MCF 10A (cell line): ENCODE data around the gene ASTN1. TPM values are rescaled to one million over a fixed set of nuclear protein-coding genes. Genes with fewer than 3 reads are reported as not detected.

Experiments
- BruUV-seq: library from RNA; stranded (reverse); fragments of 400-500 nt; replicated peaks from 2 replicates; lab custom pipeline; 2021; lab: Mats Ljungman, UMichigan
- CTCF ChIA-PET: fragments of 300-600 bp; sonication (Branson Sonifier 250); formaldehyde crosslinking; extraction: SDS; loops from one replicate; lab custom pipeline; 2021; ENCODE audit warnings: antibody characterized with exemption, inconsistent platforms; lab: Yijun Ruan, JAX
- POLR2A ChIA-PET: fragments of 300-600, 350-650 bp; sonication (Branson Sonifier 250); formaldehyde crosslinking; extraction: SDS; loops from one replicate; lab custom pipeline; 2020; ENCODE audit warnings: antibody characterized with exemption, inconsistent platforms; lab: Yijun Ruan, JAX
- DNase-seq: peaks from one replicate; pipeline ENCODE4 v3.0.0-alpha.2; 2018; ENCODE audit not compliant: unreplicated experiment
- H3K27ac Mint-ChIP-seq: one replicate; pipeline ENCODE4 v1.8.0; 2022; ENCODE audit warnings: mild to moderate bottlenecking, low read depth, mixed read lengths; ENCODE audit not compliant: unreplicated experiment
- H3K27me3 Mint-ChIP-seq: one replicate; pipeline ENCODE4 v1.8.0; 2022; ENCODE audit warnings: mixed read lengths; ENCODE audit not compliant: insufficient read depth, unreplicated experiment
- H3K36me3 Mint-ChIP-seq: one replicate; pipeline ENCODE4 v1.8.0; 2022; ENCODE audit warnings: mild to moderate bottlenecking, moderate library complexity, mixed read lengths; ENCODE audit not compliant: insufficient read depth, unreplicated experiment
- H3K4me1 Mint-ChIP-seq: one replicate; pipeline ENCODE4 v1.8.0; 2022; ENCODE audit warnings: mixed read lengths; ENCODE audit not compliant: insufficient read depth, unreplicated experiment
- H3K4me3 Mint-ChIP-seq: one replicate; pipeline ENCODE4 v1.8.0; 2022; ENCODE audit warnings: mild to moderate bottlenecking, moderate library complexity, mixed read lengths; ENCODE audit not compliant: unreplicated experiment
- H3K9me3 Mint-ChIP-seq: one replicate; pipeline ENCODE4 v1.8.0; 2022; ENCODE audit warnings: mixed read lengths; ENCODE audit not compliant: unreplicated experiment
- CTCF ChIP-seq: fragments of 200-600 bp; IDR thresholded peaks from one replicate; pipeline ENCODE4 v1.8.0; 2022; ENCODE audit warnings: antibody characterized with exemption, mild to moderate bottlenecking; ENCODE audit not compliant: unreplicated experiment
- intact Hi-C: fragments of 100-400 bp; cut with micrococcal nuclease; formaldehyde crosslinking; loops from 2 replicates; pipeline ENCODE4 v1.14.1; 2022
- total RNA-seq: library from RNA; stranded (reverse); gene quantifications from 2 replicates; pipeline ENCODE4 v1.2.3, GENCODE V29; 2022

ASTN1 gene
- total RNA-seq, 1 experiment from 2014 or later = not detected

DNA sequence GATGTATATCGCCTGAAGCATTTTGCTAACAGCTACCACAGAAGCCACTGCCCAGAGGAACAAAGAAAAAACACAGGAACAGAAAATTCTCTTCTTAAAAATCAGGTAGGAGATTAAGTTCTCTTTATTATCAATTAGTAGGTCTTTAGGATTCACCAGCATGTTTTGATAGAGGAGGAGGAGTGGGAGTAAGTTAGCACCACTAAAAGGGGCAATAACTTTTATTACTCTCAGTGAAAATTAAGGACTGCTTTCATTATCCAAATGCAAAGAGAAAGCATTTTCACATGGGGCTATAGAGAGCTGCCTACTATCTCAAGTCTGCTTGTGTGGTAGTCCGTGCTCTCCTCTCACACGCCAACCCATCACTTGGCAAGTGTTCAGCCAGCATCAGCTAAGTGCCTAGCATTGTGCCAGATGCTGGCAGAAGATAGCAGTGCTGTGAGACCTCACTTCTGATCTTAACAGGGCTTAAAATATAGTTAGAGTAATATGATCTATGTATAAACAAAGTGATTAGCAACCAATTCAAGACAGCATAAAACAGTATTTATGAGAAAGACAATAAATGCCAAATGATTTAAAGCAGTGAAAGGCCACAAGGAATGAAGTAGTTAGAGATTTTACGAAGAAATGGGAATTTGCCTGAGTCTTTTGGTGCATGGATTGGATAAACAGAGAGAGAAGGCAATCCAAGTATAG lies 39.8 kb downstream of the ASTN1 start:
- no peaks in the 10 kb centered on the region for H3K4me1 Mint-ChIP-seq
- BruUV-seq = no TSS peak
- ChIA-PET POLR2A (no interaction called here), CTCF (interaction anchor here (0.5 to 1.2 kb wide), 2 partner anchors 27 to 228 kb away, joined by 3 read pairs; no protein-coding TSS in a partner anchor)
- intact Hi-C loops = no loop called here
- no peak for DNase-seq
- no peak overlapping the region for H3K4me3 Mint-ChIP-seq
- H3K36me3 Mint-ChIP-seq = no peaks in the 10 kb centered on the region
- H3K9me3 Mint-ChIP-seq = no peaks in the 10 kb centered on the region
- H3K27me3 Mint-ChIP-seq = peaks cover 54% of the 10 kb centered on the region
- no peak for TF ChIP-seq CTCF
- no peak overlapping the region for H3K27ac Mint-ChIP-seq

GRCh38 chr1:177122461-177123251 lies 41.9 kb downstream of the ASTN1 start:
- no TSS peak for BruUV-seq
- no peak for DNase-seq
- H3K36me3 Mint-ChIP-seq = no peaks in the 10 kb centered on the region
- peaks cover 41% of the 10 kb centered on the region for H3K27me3 Mint-ChIP-seq
- no peak for TF ChIP-seq CTCF
- no peaks in the 10 kb centered on the region for H3K9me3 Mint-ChIP-seq
- no peaks in the 10 kb centered on the region for H3K4me1 Mint-ChIP-seq
- POLR2A ChIA-PET = no interaction called here
- CTCF ChIA-PET = interaction anchor here (0.6 to 0.8 kb wide), 3 partner anchors 59 to 807 kb away, joined by 3 read pairs; no protein-coding TSS in a partner anchor
- H3K27ac Mint-ChIP-seq = no peak overlapping the region
- no peak overlapping the region for H3K4me3 Mint-ChIP-seq
- intact Hi-C loops = no loop called here

- Mint-ChIP-seq H3K36me3 (no peaks in the 10 kb centered on the region), H3K27ac (no peak overlapping the region), H3K4me3 (no peak overlapping the region), H3K27me3 (peaks cover 31% of the 10 kb centered on the region), H3K4me1 (no peaks in the 10 kb centered on the region), H3K9me3 (no peaks in the 10 kb centered on the region)
- intact Hi-C loops = no loop called here
- ChIA-PET POLR2A (no interaction called here), CTCF (interaction anchor here (0.6 to 1.4 kb wide), 2 partner anchors 63 to 198 kb away, joined by 3 to 4 read pairs; no protein-coding TSS in a partner anchor)
- no peak for DNase-seq
- no peak for TF ChIP-seq CTCF
- BruUV-seq = no TSS peak
Measured at GRCh38 chr1:177119311-177119710, 45.2 kb downstream of the ASTN1 start.

- POLR2A ChIA-PET = no interaction called here
- BruUV-seq = no TSS peak
- Mint-ChIP-seq H3K27ac (no peak overlapping the region), H3K4me3 (no peak overlapping the region), H3K36me3 (no peaks in the 10 kb centered on the region), H3K9me3 (no peaks in the 10 kb centered on the region), H3K4me1 (no peaks in the 10 kb centered on the region), H3K27me3 (peaks cover 32% of the 10 kb centered on the region)
- CTCF ChIA-PET = interaction anchor here (0.5 kb wide), 1 partner anchor 170 kb away, joined by 5 read pairs; no protein-coding TSS in a partner anchor
- no peak for TF ChIP-seq CTCF
- no peak for DNase-seq
- intact Hi-C loops = no loop called here
Measured at GRCh38 chr1:177118901-177119300, 45.6 kb downstream of the ASTN1 start.
